LNCaP clone FGC (cell line): Measurements from ENCODE around the gene SMAD9.

Source experiments
- DNase-seq: peaks from one replicate; pipeline ENCODE4 v3.0.0-alpha.2; 2011; ENCODE audit warnings: low read depth
- H3K4me3 ChIP-seq: 2 replicates; pipeline ENCODE4 v1.5.1; 2011; ENCODE audit warnings: mild to moderate bottlenecking, low read depth, low read length, control low read depth
- CTCF ChIP-seq: IDR thresholded peaks from 2 replicates; pipeline ENCODE4 v1.5.1; 2012; ENCODE audit warnings: mild to moderate bottlenecking; ENCODE audit not compliant: control insufficient read depth, insufficient read depth; ENCODE audit errors: extremely low read depth

Gene SMAD9

GRCh38 chr13:36818804-36819738, 101.0 kb downstream of the SMAD9 start, which contains the start of gene RFXAP:
Gene RFXAP (plus strand): TSS chr13:36819222. CDS start chr13:36819358, 136 bp downstream.
- peak; percentile 17 for DNase-seq
- TF ChIP-seq CTCF: no peak

GRCh38 chr13:36817996-36818803, 101.8 kb downstream of the SMAD9 start:
- no peak for DNase-seq
- no peak for TF ChIP-seq CTCF
- H3K4me3 ChIP-seq: peak overlapping the region; percentile 70

More at GRCh38 chr13:36818804-36819738, 101.0 kb downstream of the SMAD9 start, which contains the start of gene RFXAP:
- peak within 1 kb of the TSS; percentile 70 for H3K4me3 ChIP-seq

GRCh38 chr13:36815062-36815461, 105.0 kb downstream of the SMAD9 start:
- no peak for DNase-seq
- TF ChIP-seq CTCF: peak; percentile 33
- H3K4me3 ChIP-seq: no peak overlapping the region

GRCh38 chr13:36814465-36814864, 105.6 kb downstream of the SMAD9 start:
- H3K4me3 ChIP-seq: no peak overlapping the region
- TF ChIP-seq CTCF: no peak
- DNase-seq: no peak

GRCh38 chr13:36813225-36813624, 106.8 kb downstream of the SMAD9 start:
- no peak overlapping the region for H3K4me3 ChIP-seq
- TF ChIP-seq CTCF: no peak
- no peak for DNase-seq

- no peak for DNase-seq
- TF ChIP-seq CTCF: no peak
- H3K4me3 ChIP-seq: no peak overlapping the region
Observed at GRCh38 chr13:36807616-36808015, 112.4 kb downstream of the SMAD9 start.
